Measurements from ENCODE around the gene CD79A.
"Not testable (repeated sequence)": the region's sequence is repeated elsewhere in the genome, so short reads cannot be mapped to it uniquely, and the experiment has no call there.

The CD79A gene

DNA sequence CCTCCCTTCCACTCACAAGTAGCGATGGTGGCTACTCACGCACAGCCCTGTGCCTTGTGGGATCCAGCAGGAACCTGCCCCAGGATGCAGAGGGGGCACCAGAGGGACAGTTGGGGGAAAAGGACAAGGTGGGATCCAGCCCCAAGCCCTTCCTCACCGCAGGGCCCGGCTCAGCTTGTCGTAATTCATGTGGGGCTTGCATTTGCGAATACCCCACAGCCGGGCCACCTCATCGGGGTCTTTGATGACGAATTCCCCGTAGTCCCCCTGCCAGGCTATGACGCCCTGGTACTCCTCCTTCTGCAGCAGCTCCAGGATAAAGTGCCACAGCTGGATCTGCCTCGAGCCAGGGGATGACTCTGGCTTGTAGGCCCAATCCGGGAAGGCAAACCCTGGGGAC is 32.6 kb downstream of the CD79A start:
- DNase-seq (ENCODE audit: low spot score) = no peak
- TF ChIP-seq, protein P1, sequence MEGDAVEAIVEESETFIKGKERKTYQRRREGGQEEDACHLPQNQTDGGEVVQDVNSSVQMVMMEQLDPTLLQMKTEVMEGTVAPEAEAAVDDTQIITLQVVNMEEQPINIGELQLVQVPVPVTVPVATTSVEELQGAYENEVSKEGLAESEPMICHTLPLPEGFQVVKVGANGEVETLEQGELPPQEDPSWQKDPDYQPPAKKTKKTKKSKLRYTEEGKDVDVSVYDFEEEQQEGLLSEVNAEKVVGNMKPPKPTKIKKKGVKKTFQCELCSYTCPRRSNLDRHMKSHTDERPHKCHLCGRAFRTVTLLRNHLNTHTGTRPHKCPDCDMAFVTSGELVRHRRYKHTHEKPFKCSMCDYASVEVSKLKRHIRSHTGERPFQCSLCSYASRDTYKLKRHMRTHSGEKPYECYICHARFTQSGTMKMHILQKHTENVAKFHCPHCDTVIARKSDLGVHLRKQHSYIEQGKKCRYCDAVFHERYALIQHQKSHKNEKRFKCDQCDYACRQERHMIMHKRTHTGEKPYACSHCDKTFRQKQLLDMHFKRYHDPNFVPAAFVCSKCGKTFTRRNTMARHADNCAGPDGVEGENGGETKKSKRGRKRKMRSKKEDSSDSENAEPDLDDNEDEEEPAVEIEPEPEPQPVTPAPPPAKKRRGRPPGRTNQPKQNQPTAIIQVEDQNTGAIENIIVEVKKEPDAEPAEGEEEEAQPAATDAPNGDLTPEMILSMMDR (IDR thresholded peaks at IDR 0.05; ENCODE audit: extremely low read depth, missing control alignments) = no peak

GRCh38 chr19:41910240-41910991 is 33.3 kb downstream of the CD79A start:
- TF ChIP-seq, protein P1 (IDR thresholded peaks at IDR 0.05; ENCODE audit: extremely low read depth, missing control alignments) = no peak
- no peak for DNase-seq (ENCODE audit: low spot score)

GRCh38 chr19:41910992-41911888 is 34.2 kb downstream of the CD79A start:
- TF ChIP-seq, protein P1 (IDR thresholded peaks at IDR 0.05; ENCODE audit: extremely low read depth, missing control alignments) = no peak
- DNase-seq (ENCODE audit: low spot score) = no peak

GRCh38 chr19:41911889-41912731 is 35.0 kb downstream of the CD79A start:
- TF ChIP-seq, protein P1 (IDR thresholded peaks at IDR 0.05; ENCODE audit: extremely low read depth, missing control alignments) = no peak

DNA sequence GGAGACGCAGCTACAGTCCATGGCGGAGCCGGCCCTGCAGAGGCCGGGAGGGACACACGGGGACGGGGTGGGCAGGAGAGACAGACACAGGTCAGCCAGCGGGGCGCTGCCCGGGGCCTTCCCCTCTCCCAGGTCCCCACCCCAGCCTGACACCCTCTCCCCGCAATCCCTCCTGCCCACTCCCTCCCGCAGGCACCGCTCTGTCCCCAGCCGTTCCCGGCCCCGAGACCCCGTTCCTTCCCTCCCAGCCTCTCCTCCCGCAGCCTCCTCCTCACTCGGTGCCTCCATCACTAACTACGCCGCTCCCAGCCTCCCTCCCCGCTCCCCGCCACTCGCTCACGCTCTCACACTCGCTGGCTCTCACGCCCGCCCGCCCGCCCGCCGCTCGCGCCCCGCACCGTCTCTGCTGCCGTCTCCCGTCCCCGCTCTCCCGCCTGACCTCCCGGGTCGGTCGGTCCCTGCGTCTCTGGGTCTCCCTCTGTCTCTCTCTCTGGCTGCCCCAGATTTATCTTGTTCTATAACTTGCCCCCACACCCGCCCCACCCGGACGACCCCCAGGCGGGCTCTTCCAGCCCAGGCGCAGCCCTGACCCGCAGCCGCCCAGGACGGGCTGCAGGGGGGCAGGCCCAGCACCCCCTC is 35.9 kb downstream of the CD79A start:
- DNase-seq (ENCODE audit: low spot score) = no peak
- TF ChIP-seq, protein P1 (IDR thresholded peaks at IDR 0.05; ENCODE audit: extremely low read depth, missing control alignments) = no peak

More at GRCh38 chr19:41911889-41912731, 35.0 kb downstream of the CD79A start:
- no peak for DNase-seq (ENCODE audit: low spot score)

- TF ChIP-seq, protein P1 (IDR thresholded peaks at IDR 0.05; ENCODE audit: extremely low read depth, missing control alignments) = no peak
- no peak for DNase-seq (ENCODE audit: low spot score)
These were observed 36.7 kb downstream of the CD79A start for GRCh38 chr19:41913538-41914423.

- DNase-seq (ENCODE audit: low spot score) = not testable (repeated sequence)
These were observed 37.4 kb downstream of the CD79A start for GRCh38 chr19:41914424-41914834.
